RWPE2 (cell line): ENCODE results near the gene SIGLEC9.

ENCODE experiments used
- ATAC-seq: fragments of 200-7000 bp; cut with Tn5 transposase; 3 replicates; pipeline ENCODE4 v1.9.1; 2021; ENCODE audit warnings: low read depth
- DNase-seq: peaks from one replicate; pipeline ENCODE4 v3.0.0-alpha.2; 2020; ENCODE audit warnings: low spot score
- H3K27ac ChIP-seq: fragments of 450-650 bp; 2 replicates; pipeline ENCODE4 v1.5.1; 2017; ENCODE audit warnings: mild to moderate bottlenecking; ENCODE audit not compliant: poor library complexity, severe bottlenecking
- H3K27me3 ChIP-seq: fragments of 250-450 bp; sonication (Bioruptor Pico); 2 replicates; pipeline ENCODE4 v1.5.1; 2021; ENCODE audit warnings: mild to moderate bottlenecking, moderate library complexity; ENCODE audit not compliant: insufficient read depth, poor library complexity, severe bottlenecking
- H3K36me3 ChIP-seq: fragments of 250-450 bp; sonication (Bioruptor Pico); 2 replicates; pipeline ENCODE4 v1.5.1; 2020; ENCODE audit warnings: low read depth, mild to moderate bottlenecking, moderate library complexity
- H3K4me1 ChIP-seq: fragments of 250-450 bp; sonication (Bioruptor Pico); 2 replicates; pipeline ENCODE4 v1.5.1; 2021; ENCODE audit warnings: mild to moderate bottlenecking, moderate library complexity; ENCODE audit not compliant: insufficient read depth, poor library complexity, severe bottlenecking
- H3K4me3 ChIP-seq: fragments of 250-450 bp; sonication (Bioruptor Pico); 2 replicates; pipeline ENCODE4 v1.5.1; 2021; ENCODE audit warnings: mild to moderate bottlenecking, moderate library complexity; ENCODE audit not compliant: severe bottlenecking
- H3K9me3 ChIP-seq: fragments of 250-450 bp; sonication (Bioruptor Pico); 2 replicates; pipeline ENCODE4 v1.5.1; 2021; ENCODE audit warnings: mild to moderate bottlenecking, moderate library complexity; ENCODE audit not compliant: severe bottlenecking
- CTCF ChIP-seq: fragments of 450-650 bp; IDR thresholded peaks from one replicate; pipeline ENCODE4 v1.5.1; 2017; ENCODE audit warnings: mild to moderate bottlenecking, moderate library complexity; ENCODE audit not compliant: poor library complexity, severe bottlenecking

SIGLEC9 gene

GRCh38 chr19:51163257-51163656, 38.6 kb downstream of the SIGLEC9 start:
- H3K27ac ChIP-seq = no peak overlapping the region
- no peaks in the 10 kb centered on the region for H3K36me3 ChIP-seq
- no peak for ATAC-seq
- no peak for TF ChIP-seq CTCF
- no peak for DNase-seq
- H3K27me3 ChIP-seq = no peaks in the 10 kb centered on the region
- H3K4me1 ChIP-seq = no peaks in the 10 kb centered on the region
- no peak overlapping the region for H3K4me3 ChIP-seq
- H3K9me3 ChIP-seq = no peaks in the 10 kb centered on the region

GRCh38 chr19:51164215-51164614, 39.5 kb downstream of the SIGLEC9 start:
- ATAC-seq (no peak), DNase-seq (no peak)
- TF ChIP-seq CTCF = no peak
- Histone ChIP-seq H3K36me3 (no peaks in the 10 kb centered on the region), H3K4me3 (no peak overlapping the region), H3K4me1 (no peaks in the 10 kb centered on the region), H3K27me3 (no peaks in the 10 kb centered on the region), H3K9me3 (no peaks in the 10 kb centered on the region), H3K27ac (no peak overlapping the region)

- H3K27ac ChIP-seq = no peak overlapping the region
- no peak for ATAC-seq
Measured at GRCh38 chr19:51166846-51167490, 42.3 kb downstream of the SIGLEC9 start.

GRCh38 chr19:51168564-51169282, 44.0 kb downstream of the SIGLEC9 start:
- ATAC-seq (no peak), DNase-seq (no peak)
- TF ChIP-seq CTCF = no peak
- Histone ChIP-seq H3K27ac (no peak overlapping the region), H3K4me3 (no peak overlapping the region), H3K9me3 (no peaks in the 10 kb centered on the region), H3K36me3 (no peaks in the 10 kb centered on the region), H3K27me3 (peaks cover 20% of the 10 kb centered on the region), H3K4me1 (no peaks in the 10 kb centered on the region)

More at GRCh38 chr19:51166846-51167490, 42.3 kb downstream of the SIGLEC9 start:
- H3K9me3 ChIP-seq = no peaks in the 10 kb centered on the region
- no peak for DNase-seq
- no peak overlapping the region for H3K4me3 ChIP-seq
- peaks cover 20% of the 10 kb centered on the region for H3K27me3 ChIP-seq
- H3K36me3 ChIP-seq = no peaks in the 10 kb centered on the region
- TF ChIP-seq CTCF = no peak
- no peaks in the 10 kb centered on the region for H3K4me1 ChIP-seq
